GM11168 (cell line): ENCODE data around the gene CGA.

ENCODE experiments used
- in situ Hi-C: fragments of 300-500 bp; cut with MboI; formaldehyde crosslinking; loops from one replicate; pipeline ENCODE4 v1.12.0; 2022; ENCODE audit warnings: low sequenced_read_pairs; ENCODE audit not compliant: unreplicated experiment

The CGA gene

DNA sequence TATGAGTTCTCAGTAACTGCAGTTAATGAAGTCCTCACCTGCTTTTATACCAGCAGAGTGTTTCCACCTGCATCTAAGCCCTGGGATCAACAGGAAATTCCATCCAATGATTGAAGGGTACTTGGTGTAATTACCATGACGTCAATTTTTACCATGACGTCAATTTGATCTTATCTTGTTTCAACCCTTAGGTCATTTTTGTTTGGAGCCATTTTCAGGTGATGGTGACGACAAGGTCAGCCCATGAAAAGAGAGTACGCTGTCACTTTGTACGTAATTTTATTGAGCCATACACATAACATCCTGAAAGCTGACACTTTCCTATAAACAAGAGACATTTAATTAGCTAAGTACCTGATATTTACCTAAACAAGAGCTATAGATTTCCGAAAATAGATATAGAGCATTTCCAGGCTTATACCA is at the start of gene CGA:
Gene CGA (minus strand): TSS at position 20 of the 423 bp plus-strand sequence. CDS start 6,906 bp downstream, outside the sequence.
- in situ Hi-C loops, result no loop called here

DNA sequence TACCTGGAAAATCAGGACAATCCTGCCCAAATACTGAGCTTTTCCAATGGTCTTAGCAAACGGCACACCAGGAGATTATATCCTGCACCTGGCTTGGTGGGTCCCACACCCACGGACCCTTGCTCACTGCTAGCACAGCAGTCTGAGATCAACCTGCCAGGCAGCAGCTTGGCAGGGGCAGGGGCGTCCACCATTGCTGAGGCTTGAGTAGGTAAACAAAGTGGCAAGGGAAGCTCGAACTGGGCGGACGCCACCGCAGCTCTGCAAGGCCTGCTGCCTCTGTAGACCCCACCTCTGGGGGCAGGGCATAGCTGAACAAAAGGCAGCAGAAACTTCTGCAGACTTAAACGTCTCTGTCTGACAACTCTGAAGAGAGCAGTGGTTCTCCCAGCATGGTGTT is 45.0 kb upstream of the CGA start:
- in situ Hi-C loops, result loop anchor here (10.0 kb wide), 2 partner anchors 105 to 245 kb away; no protein-coding TSS in a partner anchor

DNA sequence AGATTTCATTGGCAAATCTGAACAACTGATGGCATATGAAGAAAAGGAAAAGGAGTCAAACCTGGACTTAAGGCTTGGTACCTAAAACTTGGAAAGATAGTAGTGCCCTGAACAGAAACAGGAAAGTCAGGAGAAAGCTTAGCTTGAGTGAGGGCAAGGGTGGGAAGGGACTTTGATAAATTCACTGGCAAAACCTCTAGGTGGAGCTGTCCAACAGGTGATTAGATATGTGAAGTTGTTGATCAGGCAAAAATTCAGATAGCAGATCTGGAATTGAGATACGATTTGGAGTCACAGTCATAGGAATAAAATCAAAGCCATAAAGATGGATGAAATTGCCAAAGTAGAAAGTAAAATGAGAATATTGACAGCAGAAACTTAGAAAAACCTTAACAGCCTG is 44.3 kb upstream of the CGA start:
- in situ Hi-C loops, result no loop called here

DNA sequence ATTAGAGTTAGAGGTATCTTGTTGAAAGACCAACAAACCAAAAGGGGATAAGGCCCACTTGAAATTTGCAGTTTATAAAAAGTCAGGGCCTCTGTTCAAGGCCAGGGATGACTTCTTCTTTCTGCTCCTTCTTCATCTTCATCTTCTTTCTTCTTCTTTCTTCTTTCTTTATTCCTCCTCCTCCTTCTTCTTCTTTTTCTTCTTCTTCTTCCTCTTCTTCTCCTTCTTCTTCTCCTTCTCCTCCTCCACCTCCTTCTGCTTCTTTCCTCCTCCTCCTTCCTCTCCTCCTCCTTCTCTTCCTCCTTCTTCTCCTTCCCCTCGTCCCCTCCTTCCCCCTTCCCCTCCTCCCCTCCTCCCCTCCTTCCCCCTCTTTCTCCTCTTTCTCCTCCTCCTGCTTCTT is 42.1 kb upstream of the CGA start:
- in situ Hi-C loops, result no loop called here

DNA sequence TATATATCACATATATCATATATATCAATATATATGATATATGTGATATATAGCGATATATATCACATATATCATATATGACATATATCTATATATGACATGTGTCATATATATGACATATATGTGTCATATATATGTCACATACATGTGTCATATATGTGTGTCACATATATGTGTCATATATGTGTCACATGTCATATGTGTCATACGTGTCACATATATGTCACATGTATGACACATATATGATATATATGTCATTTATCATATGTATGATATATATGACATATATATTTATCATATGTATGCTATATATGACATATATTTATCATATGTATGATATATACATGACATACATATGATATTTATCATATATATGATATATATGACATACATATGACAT is 32.8 kb upstream of the CGA start:
- in situ Hi-C loops, result no loop called here

DNA sequence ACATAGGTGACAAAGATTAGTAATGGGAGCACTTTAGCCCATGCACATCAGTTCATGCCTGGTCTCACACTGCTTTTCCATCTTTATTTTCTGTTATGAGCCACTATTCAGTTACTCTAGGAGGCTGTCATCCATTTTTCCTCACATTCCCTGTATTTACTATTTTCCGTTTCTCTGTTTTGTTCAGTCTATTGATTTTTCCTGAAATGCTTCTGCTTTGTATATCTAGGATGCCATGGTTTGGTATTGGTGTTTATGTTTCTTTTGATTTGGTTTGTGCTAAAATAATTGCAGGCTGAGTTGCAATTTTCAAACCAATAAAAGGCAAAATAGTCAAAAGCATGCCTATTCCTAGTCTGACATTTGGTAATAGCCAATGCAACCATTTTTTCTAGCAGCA is 31.6 kb upstream of the CGA start:
- in situ Hi-C loops, result no loop called here

DNA sequence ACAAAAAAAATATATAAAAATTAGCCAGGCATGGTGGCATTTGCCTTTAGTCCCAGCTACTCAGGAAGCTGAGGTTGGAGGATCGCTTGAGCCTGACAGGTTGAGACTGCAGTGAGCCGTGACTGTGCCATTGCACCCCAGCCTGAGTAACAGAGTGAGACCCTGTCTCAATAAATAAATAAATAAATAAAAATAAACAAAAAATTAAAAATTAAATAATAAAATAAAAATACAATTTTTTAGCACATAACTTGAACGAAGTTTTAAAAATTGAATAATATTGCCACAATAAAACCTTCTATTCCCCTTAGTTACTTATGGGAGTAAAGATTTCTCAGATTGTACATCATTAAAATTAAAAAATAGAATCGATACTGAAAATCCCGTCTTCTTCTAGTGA is 29.2 kb upstream of the CGA start:
- in situ Hi-C loops, result no loop called here

DNA sequence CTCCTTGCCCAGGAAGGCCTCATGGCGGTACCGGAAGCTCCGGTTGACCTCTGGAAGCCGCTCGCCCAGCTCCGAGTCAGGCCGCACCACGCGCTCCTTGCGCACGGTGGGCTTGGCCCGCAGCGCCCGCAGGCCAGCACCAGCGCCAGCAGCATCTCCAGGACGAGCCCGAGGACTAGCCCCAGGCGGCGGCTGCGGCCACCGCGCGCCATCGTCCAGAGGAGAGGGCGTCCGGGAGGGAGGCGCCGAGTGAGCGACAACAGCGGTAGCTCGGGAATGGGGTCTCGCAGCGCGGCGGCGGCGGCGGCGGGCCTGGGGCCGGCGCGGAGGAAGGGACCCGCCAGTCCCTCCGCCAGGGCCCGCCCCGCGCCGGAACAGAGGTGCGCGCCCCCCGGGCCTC is 27.6 kb upstream of the CGA start:
- in situ Hi-C loops, result no loop called here

DNA sequence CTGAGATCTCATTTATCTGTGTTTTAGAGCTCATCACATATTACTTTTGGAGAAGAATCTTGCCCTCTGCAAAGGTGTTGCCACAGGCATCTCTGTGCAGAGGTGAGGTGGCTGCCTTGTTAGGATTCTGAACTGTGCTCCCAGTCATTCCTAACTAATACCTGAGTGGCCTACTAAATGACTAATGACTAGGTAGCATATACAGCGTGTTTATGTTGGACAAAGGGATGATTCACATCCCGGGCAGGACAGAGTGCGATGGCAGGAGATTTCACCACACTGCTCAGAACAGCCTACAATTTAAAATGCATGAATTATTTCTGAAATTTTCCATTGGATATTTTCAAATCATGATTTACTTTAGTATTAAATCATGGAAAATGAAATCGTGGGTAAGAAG is 23.1 kb upstream of the CGA start:
- in situ Hi-C loops, result no loop called here

DNA sequence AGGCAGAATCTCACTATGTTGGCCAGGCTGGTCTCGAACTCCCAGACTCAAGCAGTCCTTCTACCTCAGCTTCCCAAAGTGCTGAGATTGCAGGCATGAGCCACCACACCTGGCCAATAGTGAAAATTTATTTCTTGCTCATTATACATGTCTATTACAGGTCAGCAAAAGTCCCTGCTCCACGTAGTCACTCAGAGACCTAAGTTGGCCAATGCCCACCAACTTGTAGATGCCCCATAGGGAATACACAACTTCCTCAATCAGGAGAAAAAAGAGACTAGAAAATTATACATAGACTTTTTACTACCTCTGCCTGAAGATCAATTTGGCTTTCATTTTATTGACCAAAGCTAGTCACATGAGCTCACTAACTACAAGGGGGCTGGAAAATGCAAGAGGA is 22.0 kb upstream of the CGA start:
- in situ Hi-C loops, result no loop called here

DNA sequence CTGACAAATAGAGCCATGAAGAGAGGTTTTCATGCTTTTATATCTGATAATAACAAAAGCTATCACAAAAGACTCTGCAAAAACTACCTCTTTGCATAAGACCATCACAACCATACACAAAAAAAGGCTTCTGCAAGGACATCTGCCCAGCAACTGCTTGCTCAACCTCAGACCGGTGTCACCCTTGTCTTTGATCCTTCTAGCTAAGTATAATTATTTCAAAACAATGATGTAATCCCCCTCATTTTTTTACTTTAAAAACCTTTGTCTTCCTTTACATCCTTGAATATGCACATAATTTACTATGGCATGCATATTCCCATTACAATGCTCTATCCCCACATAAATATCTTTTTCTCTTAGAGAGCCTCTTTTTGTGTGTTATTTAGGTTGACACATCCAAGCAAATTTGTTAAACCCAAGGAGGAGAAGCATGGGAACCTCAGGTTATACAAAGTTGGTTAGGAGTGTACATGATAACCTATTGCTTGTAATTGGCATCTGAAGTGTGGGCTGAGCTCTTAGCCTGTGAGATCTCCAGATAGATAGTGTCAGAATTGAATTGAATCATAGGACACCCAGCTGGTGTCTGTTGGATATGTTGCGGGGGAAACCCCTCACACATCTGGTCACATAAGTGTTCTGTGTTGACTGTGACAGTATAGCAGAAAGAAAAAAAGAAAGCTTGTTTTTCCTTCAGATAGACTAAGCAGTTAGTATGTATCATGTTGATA is 20.7 kb upstream of the CGA start:
- in situ Hi-C loops, result no loop called here

DNA sequence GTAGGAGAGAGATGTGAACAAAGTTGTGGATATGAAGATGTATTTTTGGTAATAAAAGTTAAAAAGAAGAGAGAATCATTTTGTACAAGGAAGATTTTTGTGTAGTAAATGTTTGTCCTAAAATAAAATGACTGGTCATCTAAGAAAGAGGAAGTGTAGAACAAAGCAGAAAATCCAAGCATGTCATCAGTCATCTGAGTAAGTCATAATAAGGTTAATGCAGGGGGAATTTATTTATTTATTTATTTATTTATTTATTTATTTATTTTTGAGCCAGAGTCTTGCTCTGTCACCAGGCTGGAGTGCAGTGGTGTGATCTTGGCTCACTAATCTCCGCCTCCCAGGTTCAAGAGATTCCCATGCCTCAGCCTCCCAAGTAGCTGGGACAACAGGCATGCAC is 15.7 kb upstream of the CGA start:
- in situ Hi-C loops, result no loop called here

DNA sequence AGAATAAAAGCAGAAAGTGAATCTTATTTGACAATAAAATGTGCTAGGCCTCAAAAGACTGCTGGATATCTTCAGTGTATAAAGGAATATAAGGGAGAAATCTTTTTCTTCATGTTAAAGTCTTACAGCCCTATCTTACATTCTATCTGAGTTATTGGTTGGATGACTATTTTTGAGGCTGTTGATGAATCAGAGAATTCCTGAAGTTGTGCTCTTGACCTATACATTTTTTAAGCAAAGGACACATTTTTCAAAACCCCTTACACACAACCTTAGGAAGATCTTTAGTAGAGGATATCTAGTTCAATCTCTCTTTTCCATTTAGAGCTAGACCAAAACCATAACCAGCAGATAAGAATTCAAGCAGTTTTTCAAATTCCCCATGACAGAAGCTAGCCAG is 10.9 kb upstream of the CGA start:
- in situ Hi-C loops, result no loop called here

DNA sequence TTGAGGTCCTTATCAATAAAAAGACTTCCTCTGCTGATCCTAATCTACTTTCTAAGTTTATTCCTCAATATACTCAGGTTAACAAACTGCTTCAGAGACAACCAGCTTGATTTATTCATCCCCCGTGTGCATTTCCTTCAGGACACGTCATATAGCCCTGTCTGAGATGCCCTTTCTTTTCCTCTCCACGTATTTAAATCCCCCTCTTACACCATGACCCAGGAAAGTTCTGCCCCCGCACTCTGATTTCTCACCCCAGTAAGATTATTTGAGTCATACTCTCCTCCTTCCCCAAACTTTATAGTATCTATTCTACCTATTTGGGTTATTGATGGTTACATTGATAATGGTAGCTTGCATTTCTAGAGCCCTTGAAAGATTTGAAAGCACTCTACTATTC is 9.8 kb upstream of the CGA start:
- in situ Hi-C loops, result no loop called here

DNA sequence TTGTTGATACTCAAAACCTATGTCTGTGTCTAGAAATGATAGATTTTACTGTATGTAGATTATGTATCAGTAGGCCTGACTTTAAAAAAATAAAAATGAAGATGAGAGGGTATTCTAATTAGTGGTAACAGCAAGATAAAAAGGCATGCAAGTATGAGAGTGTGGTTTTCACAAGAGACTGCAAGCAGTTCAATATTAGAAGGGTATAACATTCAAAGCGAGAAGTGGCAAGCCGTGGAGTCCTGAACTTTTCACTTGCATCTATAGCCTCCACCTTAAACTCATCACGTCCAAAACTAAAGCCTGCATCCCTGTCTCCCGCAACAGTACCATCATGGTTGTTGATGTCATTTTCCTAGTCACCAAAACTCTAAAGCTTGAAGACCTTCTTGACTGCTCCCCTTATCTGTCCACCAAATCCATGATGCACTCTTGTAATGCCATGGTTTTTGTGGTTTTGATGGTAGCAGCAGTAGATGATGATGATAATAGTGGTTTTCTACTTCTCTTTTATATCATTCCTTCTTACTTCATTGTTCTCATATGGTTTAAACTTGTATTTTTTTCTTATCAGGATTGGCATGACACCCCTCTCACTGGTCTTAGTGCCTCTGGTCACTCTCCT is 9.2 kb upstream of the CGA start:
- in situ Hi-C loops, result no loop called here

DNA sequence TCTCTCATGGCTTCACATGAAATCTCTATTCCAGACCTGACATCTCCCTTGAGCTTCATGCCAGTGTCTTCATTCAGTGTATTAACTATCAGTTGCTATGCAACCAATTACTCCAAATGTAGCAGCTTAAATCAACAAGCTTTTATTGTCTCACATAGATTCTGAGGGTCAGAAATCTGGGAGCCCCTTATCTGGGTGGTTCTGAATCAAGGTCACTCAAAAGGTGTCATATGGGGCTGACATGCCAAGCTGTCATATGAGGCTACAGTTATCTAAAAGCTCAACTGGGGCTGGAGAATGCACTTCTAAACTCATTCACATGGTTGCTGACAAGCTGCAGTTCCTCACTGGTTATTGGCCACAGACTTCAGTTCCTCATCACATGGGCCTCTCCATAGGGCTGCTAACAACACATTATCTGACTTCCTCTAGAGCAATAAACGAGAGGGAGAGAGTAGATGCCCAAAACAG is 7.3 kb upstream of the CGA start:
- in situ Hi-C loops, result no loop called here

DNA sequence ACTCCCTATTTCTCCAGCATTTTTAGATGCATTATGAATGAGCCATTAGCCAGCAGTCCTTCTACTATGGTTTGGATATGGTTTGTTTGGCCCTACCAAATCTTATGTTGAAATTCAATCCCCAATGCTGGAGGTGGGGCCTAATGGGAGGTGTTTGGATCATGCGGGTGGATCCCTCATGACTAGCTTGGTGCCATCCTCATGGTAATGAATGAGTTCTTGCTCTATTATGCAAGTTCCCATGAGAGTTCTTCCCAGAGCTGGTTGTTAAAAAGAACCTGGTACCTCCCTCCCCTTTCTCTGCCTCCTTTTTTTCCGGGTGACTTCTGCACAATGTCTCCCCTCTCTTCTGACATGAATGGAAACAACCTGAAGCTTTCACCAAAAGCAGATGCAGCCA is 6.2 kb upstream of the CGA start:
- in situ Hi-C loops, result no loop called here

DNA sequence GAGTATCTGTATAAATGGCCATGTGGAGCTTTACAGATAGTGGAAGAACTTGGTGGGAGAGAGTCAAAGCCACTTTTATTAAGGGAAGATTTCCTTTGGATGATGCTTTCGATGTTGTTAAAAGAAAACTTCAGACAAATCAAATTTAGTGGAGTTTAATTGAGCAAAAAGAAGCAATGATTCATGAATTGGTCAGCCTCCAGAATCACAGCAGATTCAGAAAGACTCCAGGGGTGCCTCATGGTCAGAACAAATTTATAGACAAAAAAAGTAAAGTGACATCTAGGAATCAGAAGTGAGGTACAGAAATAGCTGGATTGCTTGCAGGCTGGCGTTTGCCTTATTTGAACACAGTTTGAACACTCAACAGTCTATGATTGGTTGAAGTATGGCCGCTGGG is 5.3 kb upstream of the CGA start:
- in situ Hi-C loops, result no loop called here

DNA sequence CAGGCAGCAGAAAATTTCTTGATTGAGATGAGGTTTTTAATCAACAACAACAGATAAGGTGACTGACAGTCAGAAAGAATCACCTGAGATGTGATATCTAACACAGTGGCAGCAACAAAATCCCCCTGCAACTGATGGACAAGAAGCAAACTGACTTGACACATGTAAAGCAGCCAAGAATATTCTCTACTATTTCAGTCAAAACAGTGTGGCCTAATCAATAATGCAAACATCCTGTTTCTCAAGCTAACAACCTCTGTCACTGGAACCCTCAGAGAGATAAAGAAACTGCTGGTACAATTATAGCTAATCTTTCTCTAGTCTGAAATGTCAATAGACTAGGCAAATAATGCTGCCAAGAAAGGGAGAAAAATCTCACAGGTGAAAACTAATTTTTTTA is 4.6 kb upstream of the CGA start:
- in situ Hi-C loops, result no loop called here

DNA sequence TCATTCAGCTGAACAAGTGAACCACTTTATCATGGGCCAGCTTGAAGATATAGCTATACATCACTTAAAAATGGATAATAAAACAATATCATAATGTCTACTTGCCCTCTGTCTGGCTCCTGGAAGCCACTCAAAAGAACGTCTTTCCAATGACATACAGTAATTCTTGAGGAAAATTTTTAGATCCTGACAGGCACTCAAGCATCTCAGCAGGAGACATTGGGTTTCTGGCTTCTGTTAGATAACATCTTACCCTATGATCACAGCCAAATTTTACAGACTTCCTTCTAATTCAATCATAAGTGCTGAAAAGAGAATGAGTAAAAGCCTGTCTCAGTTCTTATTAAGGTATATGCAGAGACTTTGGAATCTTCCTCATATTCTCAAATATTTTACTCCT is 330 bp downstream of the CGA start:
- in situ Hi-C loops, result no loop called here

DNA sequence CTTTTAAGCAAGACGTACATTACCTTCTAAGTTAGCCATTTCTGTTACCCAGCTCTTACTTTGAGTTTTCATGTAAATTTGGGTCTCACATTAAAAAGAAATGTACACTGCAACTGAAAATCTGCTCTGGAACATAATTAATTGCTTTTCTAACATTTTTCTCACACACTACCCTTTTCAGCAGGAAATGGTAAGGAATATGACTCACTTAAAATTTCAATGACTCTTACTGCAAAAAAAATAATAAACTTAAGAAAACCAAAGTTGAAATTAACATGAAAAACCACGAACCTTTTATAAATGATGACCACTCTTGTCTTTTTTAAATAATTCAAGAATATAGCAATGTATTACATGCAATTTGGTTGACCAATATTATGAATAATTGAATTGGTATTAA is 1.3 kb downstream of the CGA start:
- in situ Hi-C loops, result no loop called here

DNA sequence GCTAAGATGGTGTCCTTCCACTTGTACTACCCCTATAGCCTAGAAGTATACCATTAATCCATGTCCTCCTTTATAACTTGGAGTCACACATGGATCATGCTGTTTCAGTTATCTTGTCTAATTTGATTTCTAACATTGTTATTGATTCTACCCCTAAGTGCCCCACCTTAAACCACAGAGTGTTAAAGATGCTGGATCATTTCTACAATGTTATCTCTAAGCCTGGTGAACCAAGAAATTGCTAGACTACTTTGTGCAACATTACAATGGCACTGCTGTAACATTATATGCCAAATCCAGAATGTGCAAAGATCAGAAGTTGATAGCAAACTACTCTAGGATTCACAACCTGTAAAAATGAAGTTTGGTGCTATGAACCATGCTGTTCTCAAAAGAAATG is 1.7 kb downstream of the CGA start:
- in situ Hi-C loops, result no loop called here
